GM18907 (cell line): Measurements from ENCODE around the gene OR5D16.
"Not testable (repeated sequence)": the region's sequence is repeated elsewhere in the genome, so short reads cannot be mapped to it uniquely, and the experiment has no call there.

ENCODE experiments used
- ATAC-seq: cut with Tn5 transposase; IDR thresholded peaks from one replicate; pipeline ENCODE4 v1.9.1; 2021; ENCODE audit warnings: mild to moderate bottlenecking, moderate library complexity; ENCODE audit not compliant: unreplicated experiment

Gene OR5D16

DNA sequence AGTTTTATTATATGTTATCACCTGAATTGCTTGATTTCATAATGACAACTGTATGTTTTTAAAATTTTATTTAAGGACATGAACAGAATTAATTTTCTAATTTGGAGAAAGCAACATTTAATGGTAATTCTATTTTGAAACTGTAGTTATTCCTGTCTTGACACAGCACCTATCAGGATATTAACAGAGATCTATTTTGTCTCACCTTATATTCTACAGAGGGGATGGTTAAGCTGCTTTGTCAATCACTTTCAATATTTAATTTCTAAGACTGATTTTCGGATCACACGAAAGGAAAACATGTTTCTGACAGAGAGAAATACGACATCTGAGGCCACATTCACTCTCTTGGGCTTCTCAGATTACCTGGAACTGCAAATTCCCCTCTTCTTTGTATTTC is at the start of gene OR5D16:
Gene OR5D16, plus strand, starts transcription at position 301 of the 400 bp plus-strand sequence. Its CDS starts 0 bp downstream, at position 301.
- ATAC-seq: no peak

DNA sequence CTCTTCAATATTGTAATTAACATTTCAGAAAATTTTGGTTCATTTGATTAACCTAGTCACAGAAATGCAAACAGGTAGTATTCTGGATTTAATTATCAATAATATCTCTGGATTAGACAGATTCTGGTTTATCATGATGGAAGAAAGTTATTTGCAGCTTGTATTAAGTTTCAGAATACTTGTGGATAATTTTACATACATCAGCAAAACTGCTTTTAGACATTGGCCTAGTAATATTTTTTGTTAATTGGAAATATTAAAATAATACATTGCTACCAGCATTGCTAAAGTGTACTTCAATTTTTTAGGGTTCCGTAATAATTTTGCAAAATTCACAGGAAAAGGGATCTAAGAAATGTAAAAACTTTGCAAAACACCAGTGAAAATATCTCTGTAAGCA is 46.9 kb upstream of the OR5D16 start:
- no peak for ATAC-seq

DNA sequence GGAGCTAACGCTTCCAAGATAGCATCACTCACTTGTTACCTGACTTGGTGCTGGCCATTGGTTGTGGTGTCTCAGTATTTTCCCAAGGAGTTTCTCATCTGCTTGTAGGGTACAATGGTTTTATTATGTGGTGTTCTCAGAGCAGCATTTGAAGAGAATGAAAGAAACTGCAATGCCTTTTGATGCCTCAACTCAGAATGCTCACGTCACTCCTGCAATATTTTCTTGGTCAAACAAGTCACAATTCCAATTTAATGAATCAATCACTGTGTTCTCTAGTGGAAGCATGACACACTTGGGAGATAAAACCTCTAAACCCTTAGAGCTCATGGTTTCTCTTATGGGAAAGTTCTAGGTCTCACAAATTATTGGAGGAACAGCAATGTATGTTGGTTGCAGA is 45.2 kb upstream of the OR5D16 start:
- ATAC-seq: no peak

DNA sequence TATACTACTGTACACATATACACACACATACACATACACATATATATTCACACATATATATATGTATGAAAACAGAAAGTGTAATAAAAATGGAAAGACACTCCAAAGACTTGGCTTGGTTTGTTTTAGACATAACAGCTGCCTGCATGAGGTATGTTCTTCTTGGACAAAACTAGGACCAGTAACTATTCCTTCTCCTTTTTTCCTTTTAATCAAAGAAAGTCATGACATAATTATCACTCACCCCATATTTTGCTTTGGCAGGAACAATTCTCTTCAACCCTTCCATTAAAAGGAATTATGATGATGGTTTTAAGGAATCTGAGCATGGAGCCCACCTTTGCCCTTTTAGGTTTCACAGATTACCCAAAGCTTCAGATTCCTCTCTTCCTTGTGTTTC is 43.3 kb upstream of the OR5D16 start, which contains the start of gene OR5D14:
Gene OR5D14, plus strand, starts transcription at position 301 of the 400 bp plus-strand sequence. Its CDS starts 0 bp downstream, at position 301.
- ATAC-seq: no peak

DNA sequence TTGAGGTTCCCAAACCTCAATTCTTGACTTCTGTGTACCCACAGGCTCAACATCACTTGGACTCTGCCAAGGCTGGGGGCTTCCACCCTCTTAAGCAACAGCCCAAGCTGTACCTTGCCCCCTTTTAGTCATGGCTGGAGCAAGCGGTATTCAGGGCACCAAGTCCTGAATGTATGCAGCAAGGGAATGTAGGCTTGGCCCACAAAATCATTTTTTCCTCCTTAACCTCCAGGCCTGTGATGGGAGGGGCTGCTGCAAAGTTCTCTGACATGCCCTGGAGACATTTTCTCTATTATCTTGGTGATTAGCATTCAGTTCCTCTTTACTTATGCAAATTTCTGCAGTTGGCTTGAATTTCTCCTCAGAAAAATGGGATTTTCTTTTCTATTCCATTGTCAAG is 32.3 kb upstream of the OR5D16 start:
- no peak for ATAC-seq

DNA sequence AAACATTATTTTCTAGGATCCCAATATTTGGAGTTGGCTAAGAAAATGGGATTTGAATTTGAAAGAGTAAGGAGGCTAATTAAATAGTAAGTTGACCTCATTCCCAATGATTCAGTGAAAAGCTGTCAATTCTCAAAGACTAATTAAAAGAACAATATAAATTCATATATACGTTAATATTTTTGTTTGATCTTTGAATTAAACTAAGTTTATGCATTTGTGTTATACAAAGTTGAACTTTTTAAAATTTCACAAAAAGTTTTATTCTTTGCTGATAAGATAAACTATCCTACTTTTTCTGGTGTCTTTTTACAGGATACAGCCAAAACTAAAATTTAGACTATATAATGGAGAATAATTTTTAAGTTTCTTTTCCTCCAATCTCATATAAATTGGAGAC is 27.5 kb upstream of the OR5D16 start, which contains the start of gene OR5L1:
Gene OR5L1, plus strand, starts transcription at position 301 of the 400 bp plus-strand sequence. CDS start 100 bp downstream, outside the sequence.
- ATAC-seq: no peak

DNA sequence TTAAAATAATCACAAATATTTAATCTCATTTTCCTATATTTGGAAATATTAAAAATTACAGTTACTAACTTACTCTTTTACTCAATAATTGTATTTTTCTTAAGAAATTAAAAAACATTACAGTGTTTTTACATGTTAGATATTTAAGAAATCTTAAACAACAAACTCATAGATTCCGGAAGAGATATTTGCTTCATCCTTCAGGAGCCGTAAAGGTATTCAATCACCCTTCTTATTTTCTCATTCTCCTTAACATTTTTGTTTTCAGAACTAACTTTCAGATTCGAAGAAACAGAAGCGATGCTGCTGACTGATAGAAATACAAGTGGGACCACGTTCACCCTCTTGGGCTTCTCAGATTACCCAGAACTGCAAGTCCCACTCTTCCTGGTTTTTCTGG is 19.2 kb upstream of the OR5D16 start, which contains the start of gene OR5D18:
Gene OR5D18, plus strand, starts transcription at position 301 of the 400 bp plus-strand sequence. Its CDS starts 0 bp downstream, at position 301.
- ATAC-seq: no peak

DNA sequence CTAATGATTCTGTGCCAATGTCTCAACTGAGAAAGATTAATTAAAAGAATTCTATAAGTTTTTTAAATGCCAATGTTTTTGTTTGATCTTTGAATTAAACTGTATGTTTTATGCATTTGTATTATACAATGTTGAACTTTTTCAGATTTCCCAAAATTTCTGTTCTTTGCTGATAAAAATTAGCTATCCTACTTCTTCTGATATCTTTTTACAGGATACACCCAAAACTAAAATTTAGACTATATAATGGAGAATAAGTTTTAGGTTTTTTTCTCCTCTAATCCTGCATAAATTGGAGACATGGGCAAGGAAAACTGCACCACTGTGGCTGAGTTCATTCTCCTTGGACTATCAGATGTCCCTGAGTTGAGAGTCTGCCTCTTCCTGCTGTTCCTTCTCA is 11.6 kb upstream of the OR5D16 start, which contains the start of gene OR5L2:
Gene OR5L2, plus strand, starts transcription at position 301 of the 400 bp plus-strand sequence. Its CDS starts 0 bp downstream, at position 301.
- ATAC-seq: no peak

DNA sequence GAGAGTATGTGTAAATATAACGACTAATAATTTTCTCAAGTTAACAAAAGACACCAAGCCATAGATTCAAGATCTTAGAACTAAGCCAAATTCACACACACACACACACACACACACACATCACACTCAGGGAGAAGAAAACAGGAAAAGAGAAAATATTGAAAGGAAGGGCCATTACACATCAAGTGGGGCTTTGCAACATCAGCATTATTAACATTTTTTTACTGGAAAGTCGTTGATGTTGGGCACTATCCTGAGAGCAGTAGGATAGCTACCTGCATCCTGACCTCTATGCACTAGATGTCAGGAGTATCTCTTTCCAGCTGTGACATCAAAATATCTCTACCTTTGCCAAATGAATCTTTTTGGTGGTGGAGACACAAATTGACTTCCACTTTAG is 8.9 kb downstream of the OR5D16 start:
- no peak for ATAC-seq

DNA sequence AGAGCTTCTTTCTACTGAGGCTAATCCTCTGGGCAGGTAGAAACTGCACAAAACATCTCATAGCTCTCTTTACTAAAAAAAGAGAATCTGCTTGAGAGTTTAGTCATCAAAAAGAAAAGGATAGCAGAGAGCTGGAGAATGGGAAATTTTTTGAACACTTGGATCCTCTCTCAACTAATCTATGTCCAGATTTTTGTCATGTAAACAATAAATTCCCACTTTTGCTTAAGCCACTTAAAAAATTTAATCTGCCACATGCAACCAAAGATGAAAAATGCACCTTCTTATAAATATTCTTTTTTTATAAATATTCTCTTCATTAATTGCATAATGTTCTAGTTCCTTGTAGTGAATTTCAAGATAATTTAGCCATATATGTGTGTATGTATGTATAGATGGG is 10.5 kb downstream of the OR5D16 start:
- ATAC-seq: no peak

DNA sequence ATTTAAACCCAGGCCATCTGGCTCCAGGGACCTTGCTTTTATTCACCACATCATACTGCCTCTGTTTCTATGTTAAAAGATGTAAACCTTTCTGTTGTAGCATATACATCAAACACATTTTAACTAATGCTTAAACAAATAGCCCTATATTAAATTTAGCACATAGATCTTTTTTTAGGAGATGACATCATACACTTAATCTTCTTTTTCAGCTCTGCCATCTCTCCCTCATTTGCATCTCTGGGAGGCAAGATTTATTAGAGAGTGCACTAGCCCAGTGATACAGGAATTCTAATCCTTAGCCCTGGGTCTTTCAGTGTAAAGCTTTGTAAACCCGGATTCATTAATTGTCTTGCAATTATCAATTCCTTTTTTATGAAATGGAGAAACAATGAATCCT is 13.6 kb downstream of the OR5D16 start:
- ATAC-seq: no peak

DNA sequence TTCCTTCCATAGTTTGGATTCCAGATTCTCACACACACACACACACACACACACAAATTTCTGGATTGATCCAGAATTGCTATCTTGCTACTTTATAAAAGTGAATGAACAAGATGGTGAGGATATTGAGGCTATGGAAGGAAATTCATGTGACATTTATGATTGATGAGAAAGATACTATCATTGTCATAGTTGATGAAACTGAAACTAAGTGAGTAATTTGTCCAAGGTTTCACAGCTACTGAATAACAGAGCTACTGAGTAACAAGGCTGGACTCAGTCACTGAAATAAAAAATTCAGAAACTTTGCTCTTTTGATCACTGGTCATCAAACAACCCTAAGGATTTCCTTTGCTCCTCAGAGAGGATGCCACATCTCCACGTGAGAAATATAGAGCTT is 16.2 kb downstream of the OR5D16 start:
- no peak for ATAC-seq

DNA sequence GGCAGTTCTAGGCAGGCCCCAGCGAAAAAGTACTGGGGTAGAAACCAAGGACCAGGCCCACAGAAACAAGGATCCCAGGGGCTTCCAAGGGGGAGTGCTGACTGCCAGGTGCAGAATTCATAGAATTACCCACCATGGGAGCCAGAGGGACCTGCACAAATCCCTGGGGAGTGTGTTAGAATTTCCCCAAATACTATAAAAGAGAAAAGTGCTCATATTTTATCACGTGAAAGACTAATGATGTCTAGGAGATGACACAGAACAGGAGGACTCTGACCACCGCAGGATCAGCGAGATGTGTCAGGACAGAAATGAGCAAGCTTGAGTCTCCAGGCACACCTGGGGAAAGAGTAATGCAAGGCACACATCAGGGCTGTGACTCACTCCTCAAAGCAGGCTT is 28.8 kb downstream of the OR5D16 start:
- ATAC-seq: not testable (repeated sequence)

DNA sequence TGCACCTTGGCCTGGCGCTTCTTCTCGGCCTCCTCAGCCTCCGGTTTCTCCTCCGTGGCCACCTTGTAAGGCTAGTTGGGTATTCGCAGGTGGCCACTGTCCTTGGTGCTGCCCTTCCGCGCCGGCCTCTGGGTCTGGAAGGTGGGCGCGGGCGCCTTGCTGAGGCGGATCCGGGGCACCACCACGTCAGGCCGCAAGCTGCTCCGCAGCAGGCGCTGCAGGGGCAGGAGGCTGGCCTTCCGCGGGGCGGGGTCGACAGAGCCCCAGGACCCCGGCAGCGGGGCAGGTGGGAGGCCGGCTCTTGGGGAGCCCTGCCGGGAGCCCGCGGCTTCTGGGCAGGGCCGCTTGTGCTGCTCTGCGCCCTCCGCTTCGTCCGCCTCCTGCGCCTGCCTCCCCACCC is 34.2 kb downstream of the OR5D16 start:
- ATAC-seq: not testable (repeated sequence)

DNA sequence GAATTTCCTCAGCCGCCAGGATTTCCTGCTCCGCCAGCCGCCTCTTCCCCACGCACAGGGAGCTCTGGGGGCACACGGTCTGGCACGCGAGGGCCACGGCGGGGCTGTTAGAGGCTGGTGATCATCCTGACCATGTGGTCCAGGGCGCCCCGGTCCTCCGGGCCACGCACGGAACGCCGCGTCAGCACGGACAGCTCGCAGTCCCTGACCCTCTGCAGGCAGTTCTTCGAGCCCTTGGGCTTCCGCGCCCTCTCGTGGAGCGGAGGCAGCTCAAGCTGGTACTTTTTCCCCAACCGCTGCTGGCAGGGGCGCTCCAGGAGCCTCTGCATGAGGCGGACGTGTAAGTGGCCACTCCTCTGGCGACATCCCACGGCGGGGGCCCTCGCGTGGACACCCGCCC is 34.6 kb downstream of the OR5D16 start:
- not testable (repeated sequence) for ATAC-seq

DNA sequence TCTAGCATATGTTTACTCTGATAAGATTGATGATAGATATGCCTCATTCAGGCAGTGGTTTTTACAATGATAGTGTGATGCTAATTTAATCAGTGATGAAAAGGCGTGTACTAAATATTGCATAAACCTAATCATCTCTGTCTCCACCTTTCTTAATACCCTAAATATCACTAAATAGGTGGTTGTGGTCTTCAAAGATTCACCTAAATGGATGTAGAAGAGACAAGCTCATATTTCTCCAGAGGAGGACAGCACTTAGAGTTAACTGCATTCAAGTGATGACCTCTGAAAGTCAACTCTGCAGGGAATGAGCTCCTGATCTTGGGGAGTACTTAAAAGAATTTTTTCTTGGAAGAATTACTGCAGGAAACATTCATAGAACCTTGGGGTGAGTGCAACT is 44.4 kb downstream of the OR5D16 start, which contains the start of gene TRIM51:
Gene TRIM51, plus strand, starts transcription at position 301 of the 400 bp plus-strand sequence. CDS start 2,132 bp downstream, outside the sequence.
- ATAC-seq: not testable (repeated sequence)

DNA sequence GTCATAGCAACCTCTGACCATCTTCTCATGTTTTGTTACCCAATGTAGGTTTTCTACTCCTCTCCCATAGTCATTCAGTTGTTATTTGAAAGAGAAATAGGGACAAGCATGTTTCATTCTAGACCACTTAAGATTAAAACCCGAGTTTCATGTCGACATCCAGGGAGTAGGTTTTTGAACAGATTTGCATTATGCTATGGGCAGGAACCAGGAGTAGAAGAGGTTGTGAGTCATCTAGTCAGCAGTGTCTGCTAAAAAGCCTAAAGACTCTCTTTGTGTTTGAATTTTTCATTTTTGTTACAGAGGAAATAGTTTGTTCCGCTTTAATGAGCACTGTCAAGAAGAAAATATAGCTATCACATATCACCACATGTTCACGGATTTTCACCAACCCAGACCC is 46.4 kb downstream of the OR5D16 start:
- not testable (repeated sequence) for ATAC-seq

DNA sequence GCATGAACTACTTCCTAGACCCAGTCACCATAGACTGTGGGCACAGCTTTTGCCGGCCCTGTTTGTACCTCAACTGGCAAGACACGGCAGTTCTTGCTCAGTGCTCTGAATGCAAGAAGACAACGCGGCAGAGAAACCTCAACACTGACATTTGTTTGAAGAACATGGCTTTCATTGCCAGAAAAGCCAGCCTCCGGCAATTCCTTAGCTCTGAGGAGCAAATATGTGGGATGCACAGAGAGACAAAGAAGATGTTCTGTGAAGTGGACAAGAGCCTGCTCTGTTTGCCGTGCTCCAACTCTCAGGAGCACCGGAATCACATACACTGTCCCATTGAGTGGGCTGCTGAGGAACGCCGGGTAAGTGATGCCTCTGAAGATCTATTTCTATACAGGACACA is 46.9 kb downstream of the OR5D16 start:
- ATAC-seq: not testable (repeated sequence)
